GM12864 (cell line): ENCODE data around the gene PLEKHG5.

Experiments used
- DNase-seq: peaks from one replicate; pipeline ENCODE4 v3.0.0-alpha.2; 2011; ENCODE audit warnings: low read depth
- H3K4me3 ChIP-seq: 2 replicates; pipeline ENCODE4 v1.5.1; 2011; ENCODE audit warnings: mild to moderate bottlenecking, low read depth, low read length, control low read depth
- TF ChIP-seq, protein P1 (sequence below): IDR thresholded peaks from 2 replicates; pipeline ENCODE4 v1.5.1; 2011; ENCODE audit warnings: low read depth, mild to moderate bottlenecking, moderate library complexity, low read length, control low read depth, inconsistent platforms; ENCODE audit errors: missing control alignments

Gene PLEKHG5

DNA sequence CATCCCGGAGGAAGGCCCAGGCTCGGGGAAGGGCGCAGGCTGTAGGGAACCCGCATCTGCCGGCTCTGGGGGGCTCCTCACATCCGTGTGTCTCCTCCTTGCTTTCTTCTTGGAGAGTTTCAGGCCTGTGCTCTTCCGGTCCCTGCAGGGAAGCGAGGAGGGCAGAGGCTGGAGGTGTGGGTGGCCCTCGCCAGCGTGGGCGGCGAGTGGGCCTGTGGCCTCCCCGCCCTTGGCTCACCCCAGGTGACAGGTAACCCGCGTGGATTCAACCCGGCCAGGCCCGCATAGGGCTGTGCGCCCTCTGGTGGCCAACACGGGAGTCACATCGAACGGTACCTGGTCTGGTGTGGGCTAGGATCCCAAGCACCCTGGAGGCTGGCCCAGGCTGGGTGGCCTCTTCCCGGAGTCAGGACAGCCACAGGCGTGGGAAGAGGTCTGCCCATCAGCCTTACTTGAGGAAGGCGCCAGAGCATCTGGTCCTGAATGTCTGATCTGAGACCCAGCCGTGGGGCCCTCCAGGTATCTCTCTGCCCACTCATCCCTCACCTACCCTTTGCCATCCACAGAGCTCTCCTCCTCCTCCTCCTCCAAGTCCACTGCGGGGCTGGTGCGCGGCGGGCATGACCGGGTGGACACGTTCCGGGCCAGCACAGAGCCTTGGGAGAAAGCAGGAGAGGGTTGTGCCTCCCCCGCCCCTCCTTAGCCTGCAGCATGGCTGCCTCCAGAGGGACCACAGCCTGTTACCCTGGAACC lies 15.9 kb downstream of the PLEKHG5 start:
- DNase-seq: no peak
- no peak overlapping the region for H3K4me3 ChIP-seq

DNA sequence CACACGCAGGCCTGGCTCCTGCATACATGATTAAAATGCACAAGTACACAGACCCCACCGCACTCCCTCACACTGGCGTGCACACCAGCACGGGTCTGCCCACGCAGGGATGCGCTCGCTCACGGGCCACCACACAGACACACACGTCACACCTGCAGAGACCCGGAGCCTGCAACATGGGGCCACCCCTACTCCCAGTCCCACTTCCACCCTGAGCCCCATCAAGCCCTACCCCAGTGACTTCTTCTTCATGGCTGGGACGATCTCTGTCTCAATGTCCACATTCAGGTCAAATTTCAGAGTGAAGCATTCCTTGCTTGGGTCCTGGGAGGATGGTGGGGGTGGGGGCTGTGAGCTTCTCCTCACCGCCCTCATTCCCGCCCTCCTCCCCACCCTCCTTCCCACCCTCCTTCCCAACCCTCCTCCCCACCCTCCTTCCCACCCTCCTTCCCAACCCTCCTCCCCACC lies 16.6 kb downstream of the PLEKHG5 start:
- TF ChIP-seq, protein P1, sequence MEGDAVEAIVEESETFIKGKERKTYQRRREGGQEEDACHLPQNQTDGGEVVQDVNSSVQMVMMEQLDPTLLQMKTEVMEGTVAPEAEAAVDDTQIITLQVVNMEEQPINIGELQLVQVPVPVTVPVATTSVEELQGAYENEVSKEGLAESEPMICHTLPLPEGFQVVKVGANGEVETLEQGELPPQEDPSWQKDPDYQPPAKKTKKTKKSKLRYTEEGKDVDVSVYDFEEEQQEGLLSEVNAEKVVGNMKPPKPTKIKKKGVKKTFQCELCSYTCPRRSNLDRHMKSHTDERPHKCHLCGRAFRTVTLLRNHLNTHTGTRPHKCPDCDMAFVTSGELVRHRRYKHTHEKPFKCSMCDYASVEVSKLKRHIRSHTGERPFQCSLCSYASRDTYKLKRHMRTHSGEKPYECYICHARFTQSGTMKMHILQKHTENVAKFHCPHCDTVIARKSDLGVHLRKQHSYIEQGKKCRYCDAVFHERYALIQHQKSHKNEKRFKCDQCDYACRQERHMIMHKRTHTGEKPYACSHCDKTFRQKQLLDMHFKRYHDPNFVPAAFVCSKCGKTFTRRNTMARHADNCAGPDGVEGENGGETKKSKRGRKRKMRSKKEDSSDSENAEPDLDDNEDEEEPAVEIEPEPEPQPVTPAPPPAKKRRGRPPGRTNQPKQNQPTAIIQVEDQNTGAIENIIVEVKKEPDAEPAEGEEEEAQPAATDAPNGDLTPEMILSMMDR: no peak
- DNase-seq: no peak
- no peak overlapping the region for H3K4me3 ChIP-seq

More for the DNA sequence above, 15.9 kb downstream of the PLEKHG5 start:
- TF ChIP-seq, protein P1: peak; percentile 98

DNA sequence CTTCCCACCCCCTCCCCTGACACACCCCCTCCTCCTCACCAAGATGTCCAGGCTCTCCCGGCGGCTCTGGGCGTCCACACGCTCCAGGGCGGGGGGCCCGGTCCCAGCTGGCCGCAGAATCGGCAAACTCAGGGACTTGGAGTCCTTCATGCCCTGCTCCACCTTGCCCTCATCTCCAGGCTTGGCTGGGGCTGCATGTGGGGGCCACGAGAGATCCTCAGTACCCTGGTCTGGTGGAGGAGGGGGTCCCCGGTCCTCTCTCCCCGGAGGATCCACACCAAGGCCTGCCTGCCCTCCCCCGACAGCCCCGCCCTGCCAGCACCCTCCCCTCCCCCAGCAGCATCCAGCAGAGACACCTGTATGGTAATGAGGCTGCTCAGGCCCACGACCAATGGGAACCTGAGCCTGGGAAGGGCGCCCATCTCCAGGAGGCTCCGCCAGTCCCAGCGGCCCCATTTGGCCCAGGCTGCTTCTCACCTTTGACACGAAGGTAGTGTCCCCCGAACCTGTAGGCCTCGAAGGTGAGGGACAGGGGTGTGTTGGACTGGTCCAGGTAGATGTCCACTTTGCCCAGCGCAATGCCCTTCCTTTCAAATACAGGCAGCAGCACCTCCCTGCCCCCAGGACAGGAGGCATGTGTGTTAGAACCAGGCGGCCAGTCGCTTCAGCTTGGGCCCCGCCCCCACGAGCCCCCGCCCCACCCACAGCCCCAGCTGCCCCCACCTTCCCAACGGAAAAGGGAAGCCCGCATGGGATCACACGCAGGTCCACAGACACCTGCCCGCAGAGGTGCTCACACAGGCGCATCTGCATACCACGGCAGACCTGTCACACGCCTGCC lies 17.3 kb downstream of the PLEKHG5 start:
- TF ChIP-seq, protein P1: no peak
- DNase-seq: no peak
- H3K4me3 ChIP-seq: no peak overlapping the region

DNA sequence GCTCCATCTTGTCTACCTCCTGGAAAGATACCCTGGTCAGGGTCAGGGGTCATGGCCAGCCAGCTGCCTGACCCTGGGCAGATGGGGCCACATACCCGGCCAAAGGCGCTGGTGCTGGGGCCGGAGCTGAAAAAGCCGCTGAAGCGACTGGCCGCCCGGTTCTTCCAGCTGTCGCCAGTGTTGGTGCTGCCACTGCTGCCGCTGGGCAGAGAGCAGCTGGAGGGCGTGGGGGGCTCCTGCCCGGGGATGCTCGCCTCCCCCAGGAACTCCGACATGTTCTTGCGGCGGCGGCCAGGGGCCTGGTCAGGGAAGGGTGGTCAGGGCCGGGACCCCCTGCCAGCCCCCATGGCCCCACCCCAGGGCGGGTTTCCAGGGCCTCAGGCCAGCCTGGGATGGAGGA lies 18.3 kb downstream of the PLEKHG5 start:
- TF ChIP-seq, protein P1: no peak
- H3K4me3 ChIP-seq: no peak overlapping the region
- no peak for DNase-seq

DNA sequence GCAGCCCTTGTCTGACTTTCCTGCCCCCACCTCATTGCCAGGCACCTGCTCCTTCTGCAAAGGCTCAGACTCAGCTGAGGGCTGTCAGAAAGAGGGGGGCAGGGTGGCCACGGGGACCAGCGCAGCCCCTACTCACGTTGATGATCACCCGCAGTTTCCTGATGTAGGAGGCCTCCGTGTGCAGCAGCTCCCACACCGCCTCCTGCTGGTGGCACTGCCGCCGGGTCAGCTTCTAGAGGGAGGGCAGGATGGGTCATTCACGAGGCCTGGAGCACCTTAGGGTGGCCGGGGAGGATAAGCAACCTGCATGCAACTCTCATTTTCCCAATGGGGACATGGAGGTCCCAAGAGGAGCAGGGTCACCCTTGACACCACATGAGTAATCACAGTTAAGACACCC lies 19.1 kb downstream of the PLEKHG5 start:
- TF ChIP-seq, protein P1: peak; percentile 47
- DNase-seq: no peak
- no peak overlapping the region for H3K4me3 ChIP-seq

DNA sequence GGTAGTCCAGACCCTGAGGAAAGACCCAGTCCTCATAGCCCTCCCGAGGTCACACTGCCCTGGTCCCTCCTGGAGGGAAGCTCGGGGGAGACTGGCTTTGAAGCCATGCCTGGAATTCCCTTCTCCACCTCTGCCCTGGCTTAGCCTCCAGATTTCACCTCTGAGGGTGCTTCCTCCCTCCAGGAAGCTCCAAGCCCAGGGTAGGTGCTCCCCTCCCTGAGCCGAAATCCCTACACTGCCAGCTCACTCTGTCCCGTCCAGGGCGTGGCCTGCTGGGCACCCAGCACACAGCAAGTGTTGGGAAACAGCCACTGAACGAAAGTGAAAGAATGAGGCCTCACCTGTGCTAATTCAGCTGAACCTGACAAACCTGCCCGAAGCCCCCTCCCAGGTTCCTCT lies 19.5 kb downstream of the PLEKHG5 start:
- no peak overlapping the region for H3K4me3 ChIP-seq
- no peak for DNase-seq

More for the DNA sequence above, 19.5 kb downstream of the PLEKHG5 start:
- TF ChIP-seq, protein P1: no peak
